HK-2 (cell line): ENCODE measurements around the gene PTGIS.
A peak's percentile ranks its signal among the peaks of the same experiment; 100 is the strongest.

ENCODE experiments used
- DNase-seq: peaks from one replicate; pipeline ENCODE4 v3.0.0-alpha.2; 2018; ENCODE audit not compliant: unreplicated experiment

The PTGIS gene

GRCh38 chr20:49496553-49497397 is 71.2 kb downstream of the PTGIS start:
- DNase-seq, result no peak

- no peak for DNase-seq
These were observed 71.9 kb downstream of the PTGIS start for GRCh38 chr20:49496043-49496442.

- no peak for DNase-seq
These were observed 77.2 kb downstream of the PTGIS start for GRCh38 chr20:49490689-49491088.

- DNase-seq, result no peak
These were observed 78.2 kb downstream of the PTGIS start for GRCh38 chr20:49489688-49490087.

- no peak for DNase-seq
These were observed 81.9 kb downstream of the PTGIS start for GRCh38 chr20:49486064-49486463.

GRCh38 chr20:49485563-49485962 is 82.4 kb downstream of the PTGIS start:
- no peak for DNase-seq

GRCh38 chr20:49484180-49485140 is 83.5 kb downstream of the PTGIS start:
- peak; percentile 77 for DNase-seq

GRCh38 chr20:49483696-49484123 is 84.2 kb downstream of the PTGIS start:
- no peak for DNase-seq

GRCh38 chr20:49483018-49483695 is 84.8 kb downstream of the PTGIS start:
- no peak for DNase-seq

GRCh38 chr20:49482621-49483017 is 85.3 kb downstream of the PTGIS start, which contains the start of gene KCNB1:
Gene KCNB1 (minus strand): TSS chr20:49482668. CDS start chr20:49482480, 188 bp downstream.
- peak; percentile 23 for DNase-seq

GRCh38 chr20:49482173-49482572 is 85.8 kb downstream of the PTGIS start:
- DNase-seq, result no peak

GRCh38 chr20:49481116-49481515 is 86.8 kb downstream of the PTGIS start:
- no peak for DNase-seq

- DNase-seq, result no peak
These were observed 87.7 kb downstream of the PTGIS start for GRCh38 chr20:49480236-49480635.

GRCh38 chr20:49479785-49480184 is 88.2 kb downstream of the PTGIS start:
- DNase-seq, result no peak

GRCh38 chr20:49478754-49479689 is 88.9 kb downstream of the PTGIS start:
- no peak for DNase-seq

- DNase-seq, result no peak
These were observed 89.7 kb downstream of the PTGIS start for GRCh38 chr20:49478266-49478665.

GRCh38 chr20:49477200-49477599 is 90.7 kb downstream of the PTGIS start:
- no peak for DNase-seq

- no peak for DNase-seq
These were observed 92.0 kb downstream of the PTGIS start for GRCh38 chr20:49476016-49476355.

- no peak for DNase-seq
These were observed 92.5 kb downstream of the PTGIS start for GRCh38 chr20:49475292-49476015.

- no peak for DNase-seq
These were observed 96.5 kb downstream of the PTGIS start for GRCh38 chr20:49471397-49471796.
